ENCODE data around the gene ZNF12.
"Not testable (repeated sequence)": the region's sequence is repeated elsewhere in the genome, so short reads cannot be mapped to it uniquely, and the experiment has no call there.

ZNF12 gene

GRCh38 chr7:6706666-6707407 is at the start of gene ZNF12:
Gene ZNF12, minus strand, starts transcription at chr7:6706947. Its CDS starts 1,774 bp downstream, at chr7:6705173.
- Mint-ChIP-seq H3K4me1 (peaks cover 35% of the 10 kb centered on the region), H3K9me3 (peaks cover 3% of the 10 kb centered on the region), H3K27me3 (no peaks in the 10 kb centered on the region), H3K27ac (peak within 1 kb of the TSS; percentile 80), H3K4me3 (peak within 1 kb of the TSS; percentile 93), H3K36me3 (peaks cover 20% of the 10 kb centered on the region)
- ATAC-seq (ENCODE audit: low read depth) = peak; percentile 89
- peak; percentile 82 to 86 for DNase-seq (ENCODE audit: low spot score in 2 of 2)

- not testable (repeated sequence) for H3K27ac Mint-ChIP-seq; H3K36me3 Mint-ChIP-seq; ATAC-seq (ENCODE audit: low read depth); H3K4me3 Mint-ChIP-seq; H3K4me1 Mint-ChIP-seq; H3K9me3 Mint-ChIP-seq; DNase-seq (ENCODE audit: low spot score in 2 of 2); H3K27me3 Mint-ChIP-seq
Observed at GRCh38 chr7:6753964-6754363, 47.2 kb upstream of the ZNF12 start, which contains the start of gene RSPH10B2. Gene RSPH10B2, plus strand, starts transcription at chr7:6754103. Its CDS starts 3,575 bp downstream, at chr7:6757678.

- not testable (repeated sequence) for H3K9me3 Mint-ChIP-seq; H3K4me3 Mint-ChIP-seq; H3K36me3 Mint-ChIP-seq; DNase-seq (ENCODE audit: low spot score in 2 of 2); H3K27me3 Mint-ChIP-seq; H3K27ac Mint-ChIP-seq; ATAC-seq (ENCODE audit: low read depth); H3K4me1 Mint-ChIP-seq
Observed at GRCh38 chr7:6750173-6750572, 43.4 kb upstream of the ZNF12 start.

- not testable (repeated sequence) for H3K9me3 Mint-ChIP-seq
Observed at GRCh38 chr7:6749335-6749734, 42.6 kb upstream of the ZNF12 start.

GRCh38 chr7:6744410-6745100 is 37.8 kb upstream of the ZNF12 start:
- not testable (repeated sequence) for H3K4me1 Mint-ChIP-seq; ATAC-seq (ENCODE audit: low read depth); DNase-seq (ENCODE audit: low spot score in 2 of 2); H3K9me3 Mint-ChIP-seq; H3K27me3 Mint-ChIP-seq; H3K36me3 Mint-ChIP-seq; H3K4me3 Mint-ChIP-seq; H3K27ac Mint-ChIP-seq

More at GRCh38 chr7:6749335-6749734, 42.6 kb upstream of the ZNF12 start:
- not testable (repeated sequence) for H3K36me3 Mint-ChIP-seq; DNase-seq (ENCODE audit: low spot score in 2 of 2); H3K27me3 Mint-ChIP-seq; H3K4me1 Mint-ChIP-seq; H3K4me3 Mint-ChIP-seq; H3K27ac Mint-ChIP-seq; ATAC-seq (ENCODE audit: low read depth)

GRCh38 chr7:6738415-6738814 is 31.7 kb upstream of the ZNF12 start:
- not testable (repeated sequence) for H3K9me3 Mint-ChIP-seq; ATAC-seq (ENCODE audit: low read depth); H3K4me3 Mint-ChIP-seq; H3K27me3 Mint-ChIP-seq; H3K27ac Mint-ChIP-seq; DNase-seq (ENCODE audit: low spot score in 2 of 2); H3K4me1 Mint-ChIP-seq
- peaks cover 19% of the 10 kb centered on the region for H3K36me3 Mint-ChIP-seq

- Mint-ChIP-seq H3K27me3 (no peaks in the 10 kb centered on the region), H3K36me3 (peaks cover 8% of the 10 kb centered on the region), H3K4me1 (peaks cover 11% of the 10 kb centered on the region), H3K4me3 (peak overlapping the region; percentile 90), H3K9me3 (no peaks in the 10 kb centered on the region), H3K27ac (peak overlapping the region; percentile 93)
- ATAC-seq (ENCODE audit: low read depth) = no peak
- DNase-seq (ENCODE audit: low spot score in 2 of 2) = no peak
Observed at GRCh38 chr7:6730343-6730633, 23.5 kb upstream of the ZNF12 start.

GRCh38 chr7:6729492-6730342 is 23.0 kb upstream of the ZNF12 start:
- peak; percentile 73 for ATAC-seq (ENCODE audit: low read depth)
- DNase-seq (ENCODE audit: low spot score in 2 of 2) = peak; percentile 58
- no peaks in the 10 kb centered on the region for H3K27me3 Mint-ChIP-seq
- no peaks in the 10 kb centered on the region for H3K9me3 Mint-ChIP-seq
- peak overlapping the region; percentile 93 for H3K27ac Mint-ChIP-seq
- peaks cover 5% of the 10 kb centered on the region for H3K36me3 Mint-ChIP-seq
- H3K4me3 Mint-ChIP-seq = peak overlapping the region; percentile 90
- peaks cover 17% of the 10 kb centered on the region for H3K4me1 Mint-ChIP-seq

GRCh38 chr7:6728893-6729491 is 22.2 kb upstream of the ZNF12 start:
- ATAC-seq (ENCODE audit: low read depth); H3K9me3 Mint-ChIP-seq; H3K36me3 Mint-ChIP-seq; DNase-seq (ENCODE audit: low spot score in 2 of 2); H3K27me3 Mint-ChIP-seq: not testable (repeated sequence)
- Mint-ChIP-seq H3K4me1 (peaks cover 19% of the 10 kb centered on the region), H3K27ac (peak overlapping the region; percentile 93), H3K4me3 (peak overlapping the region; percentile 90)

GRCh38 chr7:6727663-6728062 is 20.9 kb upstream of the ZNF12 start:
- Mint-ChIP-seq H3K27me3 (no peaks in the 10 kb centered on the region), H3K9me3 (no peaks in the 10 kb centered on the region), H3K4me3 (no peak overlapping the region), H3K4me1 (peaks cover 22% of the 10 kb centered on the region), H3K27ac (no peak overlapping the region), H3K36me3 (peaks cover 5% of the 10 kb centered on the region)
- DNase-seq (ENCODE audit: low spot score in 2 of 2) = no peak
- ATAC-seq (ENCODE audit: low read depth) = no peak

- H3K27me3 Mint-ChIP-seq; H3K36me3 Mint-ChIP-seq; ATAC-seq (ENCODE audit: low read depth); H3K9me3 Mint-ChIP-seq; DNase-seq (ENCODE audit: low spot score in 2 of 2); H3K4me3 Mint-ChIP-seq: not testable (repeated sequence)
- Mint-ChIP-seq H3K4me1 (peaks cover 20% of the 10 kb centered on the region), H3K27ac (peak overlapping the region; percentile 31)
Observed at GRCh38 chr7:6726341-6726740, 19.6 kb upstream of the ZNF12 start.

- H3K27ac Mint-ChIP-seq = peak overlapping the region; percentile 87
- ATAC-seq (ENCODE audit: low read depth) (peak; percentile 81), DNase-seq (ENCODE audit: low spot score in 2 of 2) (peak; percentile 49 to 61)
- peak overlapping the region; percentile 69 for H3K4me3 Mint-ChIP-seq
- H3K4me1 Mint-ChIP-seq = peaks cover 14% of the 10 kb centered on the region
- peaks cover 2% of the 10 kb centered on the region for H3K36me3 Mint-ChIP-seq
- H3K27me3 Mint-ChIP-seq = no peaks in the 10 kb centered on the region
- no peaks in the 10 kb centered on the region for H3K9me3 Mint-ChIP-seq
Observed at GRCh38 chr7:6725003-6725402, 18.3 kb upstream of the ZNF12 start.

- ATAC-seq (ENCODE audit: low read depth); DNase-seq (ENCODE audit: low spot score in 2 of 2); H3K9me3 Mint-ChIP-seq; H3K4me3 Mint-ChIP-seq; H3K36me3 Mint-ChIP-seq; H3K27me3 Mint-ChIP-seq; H3K27ac Mint-ChIP-seq: not testable (repeated sequence)
- H3K4me1 Mint-ChIP-seq = peaks cover 14% of the 10 kb centered on the region
Observed at GRCh38 chr7:6724351-6724750, 17.6 kb upstream of the ZNF12 start.

- Mint-ChIP-seq H3K27ac (no peak overlapping the region), H3K36me3 (no peaks in the 10 kb centered on the region), H3K4me1 (peaks cover 7% of the 10 kb centered on the region), H3K27me3 (peaks cover 7% of the 10 kb centered on the region), H3K9me3 (no peaks in the 10 kb centered on the region), H3K4me3 (no peak overlapping the region)
- DNase-seq (ENCODE audit: low spot score in 2 of 2) (no peak), ATAC-seq (ENCODE audit: low read depth) (no peak)
Observed at GRCh38 chr7:6718124-6718523, 11.4 kb upstream of the ZNF12 start.
